ENCODE data around the gene C2orf76.
"Not testable (repeated sequence)": the region's sequence is repeated elsewhere in the genome, so short reads cannot be mapped to it uniquely, and the experiment has no call there.

GRCh38 chr2:119376406-119376805, 9.8 kb upstream of the C2orf76 start:
- not testable (repeated sequence) for TF ChIP-seq CTCF, POLR2A (IDR thresholded peaks at IDR 0.05)

Data from Peyer's patch (tissue), 4 donors.